Pulmonary artery endothelial cell (primary cell): Measurements from ENCODE around the gene BCR. TPM values are rescaled to one million over a fixed set of nuclear protein-coding genes. Genes with fewer than 3 reads are reported as not detected.
"Not testable (repeated sequence)": the region's sequence is repeated elsewhere in the genome, so short reads cannot be mapped to it uniquely, and the experiment has no call there.

Source experiments
- DNase-seq: peaks from one replicate; pipeline ENCODE4 v3.0.0-alpha.2; 2011; ENCODE audit warnings: low read depth, low spot score
- total RNA-seq: library from RNA; depleted of rRNA; stranded (reverse); fragments of >200 nt; gene quantifications from 2 replicates; pipeline ENCODE4 v1.2.3, GENCODE V29; 2014

The BCR gene
- total RNA-seq, 1 donor from 2014 or later, result 131 TPM

DNA sequence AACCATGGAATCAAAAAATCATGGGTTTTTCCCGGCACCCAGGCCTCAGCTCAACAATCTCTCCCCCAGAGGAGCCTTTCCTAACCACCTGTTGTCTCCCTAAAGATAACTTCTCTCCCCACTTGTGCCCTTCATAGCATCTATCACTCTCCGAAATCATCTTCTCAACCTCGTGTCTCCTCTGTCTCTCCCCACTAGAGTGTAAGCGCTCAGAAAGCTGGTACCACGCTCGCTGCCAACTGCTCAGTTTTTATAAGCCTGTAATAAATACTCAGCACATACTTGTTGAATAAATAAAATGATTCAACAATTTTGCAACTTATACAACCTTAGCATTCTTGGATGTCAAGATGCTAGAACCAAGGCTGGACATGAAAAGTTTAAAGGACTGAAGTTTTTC lies 185.2 kb downstream of the BCR start:
- DNase-seq, result no peak

- DNase-seq, result no peak
Measured at GRCh38 chr22:23365961-23366360, 185.7 kb downstream of the BCR start.

GRCh38 chr22:23367196-23367595 lies 186.9 kb downstream of the BCR start:
- not testable (repeated sequence) for DNase-seq

Other genes starting within 250 kb of the BCR start
- 1.1 and 2.8 TPM in 2 replicates for gene GNAZ, start 110.0 kb upstream of the BCR start, total RNA-seq
- gene RSPH14, start 38.5 kb upstream of the BCR start, total RNA-seq, result 0.07 and 0.20 TPM in 2 replicates
- gene RAB36, start 35.0 kb upstream of the BCR start, total RNA-seq, result 0.74 and 2.0 TPM in 2 replicates